NK-92 treated with Interleukin-12 subunit alpha and Interleukin-12 subunit beta, amount 100 ng/mL, for 24 hours (cell line): ENCODE measurements around the gene HSPE1.
"Not testable (repeated sequence)": the region's sequence is repeated elsewhere in the genome, so short reads cannot be mapped to it uniquely, and the experiment has no call there.

ENCODE experiments used
- DNase-seq: peaks from one replicate; lab custom pipeline; 2025; lab: John Stamatoyannopoulos, UW

The HSPE1 gene

GRCh38 chr2:197498235-197498936, 1.8 kb upstream of the HSPE1 start:
- no peak for DNase-seq

GRCh38 chr2:197498937-197499593, 1.1 kb upstream of the HSPE1 start:
- peak; percentile 57 for DNase-seq

DNA sequence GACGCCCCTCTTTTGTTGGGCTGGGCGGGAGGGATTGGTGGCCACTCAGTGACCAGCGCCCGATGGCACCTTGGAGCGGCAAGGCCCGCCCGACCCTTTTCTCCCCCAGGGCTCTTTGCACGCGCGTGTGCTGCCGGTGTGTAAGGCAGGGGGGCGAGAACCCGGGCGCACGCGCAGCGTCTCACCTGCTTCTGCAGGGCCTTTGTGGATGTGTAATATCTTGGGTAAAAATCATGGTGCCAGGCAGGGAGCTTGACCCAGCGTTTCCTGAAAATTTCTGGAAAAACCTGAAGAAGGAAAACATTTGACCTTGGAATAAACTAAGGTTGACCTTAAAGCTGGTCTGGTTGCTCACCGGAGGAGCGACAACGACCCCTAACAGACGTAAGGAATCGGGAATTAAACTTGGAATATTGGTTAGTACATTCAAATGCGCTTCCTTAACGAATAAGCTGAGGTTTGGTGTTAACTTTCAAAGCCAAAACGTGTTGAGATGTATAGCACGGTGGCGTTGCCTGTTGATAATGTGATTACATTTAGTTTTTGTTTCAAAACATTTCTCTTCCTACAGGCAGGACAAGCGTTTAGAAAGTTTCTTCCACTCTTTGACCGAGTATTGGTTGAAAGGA, 438 bp downstream of the HSPE1 start:
- DNase-seq, result no peak

- no peak for DNase-seq
Observed at GRCh38 chr2:197502201-197502600, 2.0 kb downstream of the HSPE1 start.

DNA sequence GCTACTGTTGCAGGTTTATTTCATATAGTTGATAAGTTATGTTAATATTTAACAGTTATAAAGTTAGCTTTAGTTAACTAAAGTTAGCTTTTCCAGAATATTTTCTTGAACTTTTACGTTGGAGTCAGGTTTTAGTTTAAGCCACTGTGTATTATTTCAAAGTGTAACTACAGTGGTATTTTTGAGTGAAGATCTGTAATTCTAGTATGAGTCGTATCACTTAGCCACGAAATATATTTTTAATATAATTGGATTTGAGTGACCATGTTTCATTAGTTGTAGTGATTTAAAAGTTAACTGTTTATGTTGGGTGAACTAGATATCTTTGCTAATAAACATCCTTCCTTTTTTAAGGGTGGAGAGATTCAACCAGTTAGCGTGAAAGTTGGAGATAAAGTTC, 2.5 kb downstream of the HSPE1 start:
- DNase-seq, result no peak

GRCh38 chr2:197504000-197504399, 3.8 kb downstream of the HSPE1 start:
- DNase-seq, result no peak

DNA sequence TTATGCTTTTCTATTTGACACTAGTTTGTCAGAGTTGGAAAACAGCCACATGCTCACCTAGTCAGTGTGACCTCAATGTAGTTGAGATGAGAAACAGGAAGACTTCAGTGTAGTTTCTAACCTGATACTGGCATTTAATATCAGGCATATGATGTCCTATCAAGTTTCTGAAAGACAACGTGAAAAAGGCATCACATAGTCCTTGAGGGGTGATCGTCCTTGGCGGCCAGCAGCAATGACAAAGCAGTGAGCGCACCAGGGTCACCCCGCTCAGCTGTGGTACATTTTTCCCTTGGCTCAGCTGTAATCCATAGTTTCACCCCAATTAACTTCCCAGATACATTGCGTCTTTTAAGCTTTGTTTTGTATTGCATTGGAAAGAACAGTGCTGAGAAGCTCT, 4.3 kb downstream of the HSPE1 start:
- DNase-seq, result no peak

DNA sequence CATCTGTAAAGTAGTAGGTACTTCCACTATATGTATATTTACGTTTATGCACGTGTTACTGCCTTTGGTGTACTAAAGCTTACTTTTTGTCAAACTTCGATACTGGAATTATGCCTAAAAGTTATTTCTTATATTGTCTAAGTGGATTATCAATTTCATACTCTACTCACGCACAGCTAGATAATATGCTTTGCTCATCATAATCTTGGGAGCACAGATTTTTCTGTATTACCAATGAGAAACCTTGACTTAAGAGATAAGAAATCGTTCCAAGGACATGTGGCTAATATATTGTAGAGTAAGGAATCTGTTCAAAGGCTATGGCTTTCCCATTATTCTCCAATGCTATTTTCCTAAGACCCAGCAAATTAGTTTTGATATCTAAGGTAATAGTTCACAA, 6.5 kb downstream of the HSPE1 start:
- DNase-seq, result no peak

DNA sequence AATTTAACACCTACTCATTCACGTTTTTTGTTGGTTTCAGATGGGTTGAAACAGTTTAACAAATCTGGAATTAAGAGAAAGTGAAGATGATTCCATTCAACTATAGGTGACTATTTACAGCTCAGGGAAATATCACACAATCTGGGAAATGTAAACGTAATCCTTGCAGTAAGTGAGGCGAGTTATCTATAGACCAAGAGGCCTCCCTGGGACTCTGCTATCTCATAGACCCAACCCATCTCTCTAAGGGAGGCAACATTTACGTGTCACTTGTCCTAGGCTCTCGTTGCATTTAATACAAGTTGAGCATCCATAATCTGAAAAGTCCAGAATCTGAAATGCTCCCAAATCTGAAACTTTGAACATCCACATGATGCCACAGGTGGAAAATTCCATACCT, 13.7 kb downstream of the HSPE1 start:
- no peak for DNase-seq

- DNase-seq, result no peak
Observed at GRCh38 chr2:197514754-197515153, 14.6 kb downstream of the HSPE1 start.

- DNase-seq, result no peak
Observed at GRCh38 chr2:197515315-197515738, 15.1 kb downstream of the HSPE1 start.

- DNase-seq, result peak; percentile 93
Observed at GRCh38 chr2:197515739-197516392, 15.7 kb downstream of the HSPE1 start, which contains the start of gene MOB4. Gene MOB4 (plus strand): TSS chr2:197516066. CDS start chr2:197516087, 21 bp downstream.

DNA sequence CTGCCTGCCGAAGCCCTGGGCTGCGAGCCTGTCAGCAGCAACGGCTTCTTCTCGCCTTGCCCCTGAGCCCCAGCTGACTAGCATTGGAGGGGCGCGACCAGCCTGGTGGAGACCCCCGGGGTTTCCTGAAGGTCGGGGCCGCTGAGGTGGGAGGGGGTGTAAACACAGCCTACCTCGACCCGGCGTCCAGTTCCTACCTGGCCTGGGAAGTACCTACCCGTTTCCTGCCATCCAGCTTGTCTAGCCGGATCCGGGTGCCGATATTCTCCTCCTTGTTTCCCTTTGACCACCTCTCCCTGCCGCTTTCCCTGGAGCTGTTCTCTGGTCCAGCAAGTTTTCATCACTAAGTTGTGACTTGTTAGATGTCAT, 16.2 kb downstream of the HSPE1 start:
- no peak for DNase-seq

DNA sequence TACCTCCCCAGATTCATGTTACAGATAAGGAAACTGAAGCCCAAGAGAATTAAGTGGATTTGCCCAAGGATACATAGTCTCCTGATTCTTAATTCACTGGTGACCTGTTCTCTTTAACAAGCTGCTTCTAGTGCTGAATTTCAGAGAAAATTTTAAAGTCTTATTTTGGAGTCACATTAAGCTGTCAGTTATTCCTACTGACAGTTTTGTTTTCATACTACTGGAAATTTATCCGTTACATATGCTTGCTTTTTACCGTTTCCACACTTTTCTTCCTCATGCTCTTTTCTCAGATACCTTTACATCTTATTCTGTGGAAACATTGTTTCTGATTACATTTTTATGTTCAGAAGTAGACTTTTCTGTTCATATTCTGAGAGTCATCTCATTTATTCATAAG, 17.0 kb downstream of the HSPE1 start:
- DNase-seq, result no peak

GRCh38 chr2:197538412-197538811, 38.2 kb downstream of the HSPE1 start:
- DNase-seq, result no peak

- no peak for DNase-seq
Observed at GRCh38 chr2:197539734-197540133, 39.6 kb downstream of the HSPE1 start.

DNA sequence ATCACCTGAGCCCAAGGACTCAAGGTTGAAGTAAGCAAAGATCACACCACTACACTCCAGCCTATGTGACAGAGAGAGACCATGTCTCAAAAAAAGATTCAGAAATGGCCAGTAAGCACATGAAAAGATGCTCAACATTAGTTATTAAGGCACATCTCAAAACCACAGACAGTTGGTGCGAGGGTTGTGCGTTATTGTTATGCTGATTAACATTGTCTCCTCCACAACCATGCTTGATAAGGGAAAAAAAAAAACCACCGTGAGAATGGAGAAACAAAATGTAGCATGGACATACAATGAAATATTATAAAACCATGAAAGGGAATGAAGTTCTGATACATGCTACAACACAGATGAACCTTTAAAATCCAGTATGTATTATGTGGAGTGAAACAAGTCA, 43.0 kb downstream of the HSPE1 start:
- no peak for DNase-seq

DNA sequence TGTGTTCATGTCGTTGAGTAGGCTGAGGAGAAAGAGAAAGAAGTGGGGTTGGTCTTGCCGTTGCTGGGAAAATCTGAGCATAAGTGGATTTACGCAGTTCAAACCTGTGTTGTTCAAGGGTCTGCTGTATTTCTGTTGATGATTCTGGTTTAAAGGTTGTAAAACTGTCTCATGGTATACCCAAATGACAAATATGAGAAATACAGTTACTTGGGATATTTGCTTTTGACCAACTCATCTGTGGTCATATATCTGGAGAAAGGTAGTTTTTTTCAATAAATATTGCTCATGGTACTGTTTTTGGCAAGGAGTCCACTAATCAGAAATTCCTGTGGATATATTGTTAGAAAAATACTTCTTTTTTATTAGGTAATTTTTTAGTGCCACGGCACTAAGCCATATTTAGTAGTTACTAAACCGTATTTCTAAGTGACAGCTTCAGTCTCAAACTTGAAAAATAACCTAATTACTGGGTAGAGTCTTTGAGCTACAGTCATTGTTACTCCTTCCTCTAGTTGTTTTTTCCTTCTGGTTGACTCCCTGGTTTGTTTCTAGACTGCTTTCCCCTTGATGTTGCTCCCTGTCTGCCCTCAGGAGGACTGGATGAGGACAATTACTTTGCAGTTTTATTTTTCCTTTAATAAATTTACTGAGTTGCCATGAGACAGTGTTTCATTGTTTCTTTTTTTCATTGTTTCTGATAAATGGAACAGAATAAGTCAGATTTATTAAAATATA, 47.2 kb downstream of the HSPE1 start:
- DNase-seq, result no peak

DNA sequence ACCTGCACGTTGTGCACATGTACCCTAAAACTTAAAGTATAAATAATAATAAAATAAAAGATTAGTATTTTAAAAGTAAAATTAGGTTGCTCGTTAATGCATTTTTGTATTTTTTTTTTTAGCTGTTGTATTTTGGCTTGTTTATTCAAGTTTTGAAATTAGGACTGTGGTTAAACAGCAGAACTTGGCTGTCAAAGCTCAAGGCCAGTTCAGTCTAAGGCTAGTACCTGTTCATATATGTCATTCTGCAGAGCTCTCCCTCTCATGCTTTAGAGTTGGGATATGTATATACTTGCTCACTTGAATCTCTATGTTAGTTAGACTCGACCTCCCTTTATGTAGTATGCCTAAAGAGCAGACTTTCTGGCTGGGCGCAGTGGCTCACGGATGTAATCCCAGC, 48.4 kb downstream of the HSPE1 start:
- no peak for DNase-seq

DNA sequence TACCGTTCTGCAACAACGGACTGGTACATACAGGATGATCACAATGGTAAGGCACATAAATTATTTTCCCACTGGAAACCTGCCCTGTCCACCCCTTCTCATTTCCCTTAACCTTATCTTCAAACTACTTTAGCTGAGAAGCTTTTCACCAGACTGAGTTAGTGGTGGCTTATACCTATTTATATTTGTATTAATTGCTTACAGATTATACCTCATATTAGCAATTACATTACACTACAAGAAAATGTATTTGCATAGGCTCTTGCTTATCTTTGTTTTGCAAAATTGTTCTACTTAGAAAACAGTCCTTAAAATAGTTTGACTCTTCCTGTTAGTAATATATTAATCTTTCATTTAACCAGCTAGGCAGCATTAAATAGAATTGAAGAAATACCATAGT, 51.1 kb downstream of the HSPE1 start:
- DNase-seq, result not testable (repeated sequence)
